ENCODE data around the gene HOXA11.
A peak's percentile ranks its signal among the peaks of the same experiment; 100 is the strongest.

The HOXA11 gene

DNA sequence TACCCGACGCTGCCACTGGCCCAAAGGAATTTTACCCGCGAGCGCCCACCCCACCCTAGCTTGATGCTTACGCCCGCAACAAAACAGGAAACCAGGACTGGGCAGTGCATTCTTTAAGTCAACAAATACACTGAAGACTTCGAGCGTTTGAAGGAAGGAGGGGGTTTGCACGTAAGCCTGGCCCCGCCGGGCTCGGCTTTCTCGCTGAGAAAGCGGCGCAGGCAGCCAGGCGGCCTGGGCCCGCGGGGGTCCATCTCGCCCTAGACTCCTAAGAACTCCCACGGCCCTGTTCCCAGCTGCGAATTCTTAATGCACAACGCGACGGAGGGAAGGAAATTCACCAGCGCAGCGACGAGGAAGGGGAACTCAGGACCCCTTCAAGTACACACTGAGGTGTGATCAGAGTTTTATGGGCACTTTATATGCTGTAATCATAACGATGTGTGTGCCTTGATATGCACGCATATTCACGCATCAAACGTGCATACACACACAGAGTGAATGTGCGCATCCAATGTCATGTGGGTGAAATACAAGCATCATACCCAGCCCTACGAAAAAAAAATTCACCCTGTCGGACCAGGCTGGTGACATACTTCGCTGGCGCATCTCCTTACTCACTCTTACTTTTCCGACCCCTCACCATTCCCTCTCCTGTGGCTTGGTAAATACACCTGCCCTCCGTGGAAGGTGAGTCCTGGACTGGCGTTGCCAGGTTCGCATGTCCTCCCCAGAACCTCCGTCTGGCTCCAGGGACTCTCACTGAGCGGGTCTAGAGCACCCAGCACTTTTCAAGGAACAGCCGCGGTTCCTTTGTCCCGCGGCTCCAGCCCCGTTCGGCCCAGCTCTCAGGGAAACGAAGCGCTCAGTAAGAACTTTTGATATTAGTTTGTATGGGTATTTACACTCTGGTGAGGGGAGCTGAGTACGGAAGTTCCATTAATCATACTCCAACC is 20.6 kb upstream of the HOXA11 start:
- FAIRE-seq: no peak

DNA sequence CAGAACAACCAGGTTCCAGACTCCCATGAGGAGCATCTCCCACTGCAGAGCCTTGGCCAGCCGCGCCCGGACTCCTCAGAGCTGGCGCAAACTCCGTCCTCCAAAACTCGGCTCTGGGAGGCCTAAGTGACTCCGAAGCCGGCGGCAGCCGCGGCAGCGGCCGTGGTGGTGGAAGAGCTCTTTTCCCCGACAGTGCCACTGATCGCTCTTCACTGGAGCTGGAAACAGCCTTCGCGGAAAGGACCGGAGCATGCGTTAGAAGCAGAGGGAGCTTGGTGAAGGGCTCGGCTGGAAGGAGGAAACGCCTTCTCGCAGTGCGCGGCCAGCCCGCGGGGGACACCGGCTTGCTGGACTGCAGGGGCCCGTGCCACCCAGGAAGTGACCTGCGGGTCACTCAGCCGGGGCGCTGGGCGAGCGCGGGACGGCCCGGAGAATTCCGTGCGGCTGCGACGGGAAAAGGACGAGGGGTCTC is 19.9 kb upstream of the HOXA11 start:
- FAIRE-seq: no peak

DNA sequence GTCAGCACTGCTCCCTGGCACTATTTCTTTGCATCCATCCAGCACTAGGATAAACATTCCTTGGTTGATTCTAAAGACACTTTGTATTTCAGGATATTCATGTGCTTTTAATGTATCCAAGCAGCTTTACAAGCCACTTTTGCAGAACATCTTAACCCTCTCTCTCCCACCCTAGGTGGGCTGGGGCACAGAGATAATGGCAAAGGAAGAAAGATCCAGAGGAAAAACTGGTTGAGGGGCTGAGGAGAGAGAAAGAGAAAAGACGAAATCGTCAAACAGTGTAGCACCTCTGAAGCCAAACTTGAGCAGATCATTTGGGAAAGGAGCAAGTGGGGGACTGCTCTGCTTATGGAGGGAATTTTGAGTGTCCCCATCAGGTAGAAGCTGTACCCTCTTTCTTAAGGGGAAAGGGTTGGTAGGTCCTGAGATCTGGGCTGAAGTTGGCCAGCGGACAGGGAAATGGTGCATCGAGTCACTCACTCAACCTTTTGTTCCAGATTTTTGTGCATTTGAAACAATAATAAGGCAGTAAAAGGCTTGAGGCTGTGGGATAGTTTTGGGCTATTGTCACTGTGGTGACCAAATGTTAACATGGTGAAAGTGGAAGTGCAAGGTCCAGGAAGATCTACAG is 19.0 kb upstream of the HOXA11 start:
- no peak for FAIRE-seq

DNA sequence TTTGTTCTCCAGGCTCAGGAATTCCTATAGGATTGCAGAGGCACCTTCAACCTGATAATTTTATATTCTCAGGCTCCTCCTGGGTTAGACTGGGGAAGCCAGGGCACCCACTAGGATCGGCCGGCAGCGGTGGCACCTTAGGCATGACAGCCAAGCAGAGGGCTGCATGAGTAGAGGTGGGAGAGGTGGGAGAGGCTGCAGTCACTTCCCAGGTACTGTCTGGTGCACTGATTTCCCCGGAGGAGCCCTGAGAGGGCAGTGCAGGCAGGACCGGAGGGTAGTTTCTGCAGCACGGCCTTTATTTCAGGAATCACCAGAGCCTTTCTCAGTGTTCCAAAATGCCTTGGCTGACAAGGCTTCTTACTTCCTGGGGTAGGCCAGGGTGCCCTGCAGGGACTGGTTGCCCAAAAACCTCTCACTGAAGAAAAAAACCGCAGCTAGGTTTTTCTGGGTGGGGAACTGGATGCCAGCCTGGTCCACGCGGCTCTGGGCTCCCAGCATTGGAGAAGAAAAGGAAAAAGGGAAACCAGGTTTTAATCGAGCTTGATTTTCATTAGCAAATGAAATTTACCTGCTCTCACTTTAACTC is 18.4 kb upstream of the HOXA11 start:
- no peak for FAIRE-seq

DNA sequence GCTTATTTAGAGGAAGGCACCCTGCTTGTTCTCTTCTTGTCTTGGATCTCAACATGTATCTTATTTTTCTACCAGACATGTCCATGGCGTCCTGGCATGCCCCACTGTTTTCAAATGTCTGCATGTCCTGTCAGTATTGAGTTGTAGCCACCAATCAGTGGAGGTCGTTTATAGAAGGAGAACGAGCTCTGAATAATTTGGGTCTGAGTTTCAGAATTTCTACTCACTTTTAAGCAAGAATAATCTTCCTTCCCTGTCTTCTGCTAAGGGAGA is 17.8 kb upstream of the HOXA11 start:
- FAIRE-seq: no peak

DNA sequence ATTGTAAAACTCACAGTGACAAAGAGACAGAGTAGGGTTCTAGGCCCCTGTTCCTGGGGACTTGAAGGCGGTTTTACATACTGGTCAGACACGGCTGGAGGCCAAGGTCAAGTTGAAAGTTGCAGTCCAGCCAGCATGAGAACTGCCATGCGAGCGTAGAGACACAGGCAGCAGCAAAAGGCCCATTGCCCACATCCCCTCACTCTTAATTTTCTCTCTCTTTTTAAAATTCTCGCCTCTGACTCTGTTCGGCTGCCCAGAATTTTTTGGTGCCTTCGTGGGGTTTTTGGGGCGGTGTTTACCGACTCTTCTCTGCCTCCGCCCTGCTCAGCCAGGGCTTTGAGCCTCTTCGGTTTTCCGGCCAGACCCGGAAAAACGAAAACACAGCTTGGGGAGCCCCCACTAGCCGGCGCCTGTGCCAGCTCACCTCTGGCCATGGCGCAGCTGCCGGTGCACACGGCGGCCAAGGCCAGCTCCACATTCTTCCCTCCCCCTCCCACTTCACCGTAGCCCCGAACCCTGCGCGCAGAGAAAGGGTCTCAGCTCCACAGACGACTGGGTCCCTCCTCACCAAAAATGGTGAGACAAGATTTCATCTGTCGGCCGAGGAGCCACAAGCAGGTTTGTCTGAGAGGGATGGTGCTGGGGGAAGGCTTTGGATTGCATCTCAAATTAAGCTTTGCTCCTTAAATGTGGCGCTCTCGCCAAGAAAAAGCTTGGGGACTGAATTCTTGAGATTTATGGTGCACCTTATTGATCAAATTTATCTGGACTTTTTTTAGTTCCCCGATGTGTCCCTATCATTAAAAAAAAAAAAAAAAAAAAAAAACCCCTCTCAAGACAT is 17.2 kb upstream of the HOXA11 start:
- FAIRE-seq: no peak

DNA sequence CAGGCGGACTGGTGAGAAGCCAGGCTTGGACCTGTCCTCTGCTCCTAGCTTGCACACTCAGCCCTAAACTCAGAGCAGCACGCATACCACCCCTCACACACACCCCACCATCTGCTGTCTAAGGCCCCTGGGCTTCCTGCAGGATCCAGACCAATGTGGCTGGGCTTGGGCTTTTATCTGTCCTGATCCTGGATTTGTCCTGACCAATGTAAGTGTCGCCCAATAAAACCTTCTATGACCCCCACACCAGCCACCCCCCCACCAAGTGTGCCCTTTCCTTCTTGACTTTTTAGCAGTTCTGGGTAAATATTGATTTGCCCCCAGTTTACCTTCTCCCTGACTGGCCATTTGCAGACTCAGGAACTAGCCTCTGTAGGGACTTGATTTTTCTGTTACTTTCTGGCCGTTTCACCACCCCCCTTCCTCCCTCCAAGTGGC is 16.6 kb upstream of the HOXA11 start:
- no peak for FAIRE-seq

DNA sequence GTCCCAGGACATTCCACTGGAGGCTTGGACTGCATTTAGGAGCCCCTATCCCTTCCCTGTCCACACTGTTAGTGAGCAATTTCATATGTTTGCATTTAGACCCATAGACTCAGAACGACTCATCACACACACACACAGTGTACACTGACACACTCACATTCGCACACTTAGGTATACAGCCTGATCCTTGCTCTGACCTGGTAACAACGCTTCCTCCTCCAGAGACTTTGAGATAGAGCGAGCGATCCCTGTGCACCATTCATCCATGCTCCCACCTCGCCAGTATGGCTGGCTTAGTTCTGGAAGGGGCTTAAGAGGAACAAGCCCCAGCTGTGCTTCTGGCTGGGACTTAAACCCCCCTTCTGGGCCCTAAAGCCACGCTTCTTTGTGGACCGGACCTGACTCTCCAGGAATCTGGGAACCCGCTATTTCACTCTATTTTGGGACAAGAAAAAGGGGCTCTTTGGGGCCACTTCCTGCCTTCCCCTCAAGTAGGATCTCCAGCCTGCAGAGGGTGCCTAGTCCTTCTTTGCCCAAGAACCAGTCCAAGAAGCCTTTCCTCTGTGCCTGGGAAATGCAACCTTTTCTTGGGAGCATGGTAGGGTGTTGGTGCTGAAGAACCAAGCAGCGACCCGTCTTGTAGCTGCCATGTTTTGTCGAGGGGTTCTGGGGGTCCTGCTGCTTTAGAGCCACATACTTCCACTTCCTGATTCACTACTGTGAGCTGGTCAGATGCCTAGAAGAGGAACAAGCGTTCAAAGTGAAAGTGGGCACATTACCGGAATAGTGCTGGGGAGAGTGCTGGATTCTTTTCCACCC is 15.9 kb upstream of the HOXA11 start:
- no peak for FAIRE-seq

DNA sequence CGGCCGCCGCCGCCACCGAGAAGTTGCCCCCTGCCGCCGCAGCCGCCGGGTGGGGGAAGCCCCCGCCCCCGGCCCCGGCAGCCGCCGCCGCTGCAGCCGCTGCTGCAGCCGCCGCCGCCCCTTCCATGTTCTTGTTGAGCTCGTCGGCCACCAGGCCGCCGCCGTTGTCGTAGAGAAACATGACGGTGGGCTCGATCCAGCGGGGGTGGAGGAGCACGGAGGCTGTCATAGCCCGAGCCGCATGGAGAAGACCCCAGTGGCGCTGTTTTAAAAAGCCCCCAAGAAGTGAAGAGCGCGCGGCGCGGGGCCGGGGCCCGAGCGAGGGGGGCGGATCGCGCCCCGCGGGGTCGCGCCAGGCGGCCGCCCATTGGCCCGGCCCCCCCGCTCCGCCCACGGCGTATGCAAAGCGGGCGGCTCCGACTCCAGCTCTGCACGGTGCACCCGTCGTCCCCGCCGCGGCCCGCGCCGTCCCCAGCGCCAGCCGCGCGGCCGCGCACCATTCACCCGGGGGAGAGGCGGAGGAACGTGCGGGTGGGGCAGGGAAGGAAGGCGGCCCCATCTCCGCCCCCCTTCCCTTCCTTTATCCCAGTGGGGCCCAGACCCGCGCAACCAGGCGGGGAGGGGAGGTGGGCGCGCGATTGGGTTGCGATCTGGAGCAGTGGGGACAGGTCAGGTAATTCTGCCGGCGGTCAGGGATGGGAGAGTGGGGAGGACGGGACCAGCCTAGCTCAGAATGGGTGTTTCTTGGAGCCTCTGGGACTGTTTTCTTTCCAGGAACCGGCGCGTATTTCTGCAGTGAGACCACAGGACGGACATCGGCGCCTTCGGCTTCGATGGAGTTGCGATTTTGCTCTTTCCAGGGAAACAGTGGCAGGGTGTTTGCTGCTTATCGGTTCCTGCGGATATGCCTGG is 15.1 kb upstream of the HOXA11 start, which contains the start of gene HOXA13:
TSS of gene HOXA13 (minus strand) at position 243 of the 912 bp plus-strand sequence. CDS start at position 229, 14 bp downstream.
- no peak for FAIRE-seq

DNA sequence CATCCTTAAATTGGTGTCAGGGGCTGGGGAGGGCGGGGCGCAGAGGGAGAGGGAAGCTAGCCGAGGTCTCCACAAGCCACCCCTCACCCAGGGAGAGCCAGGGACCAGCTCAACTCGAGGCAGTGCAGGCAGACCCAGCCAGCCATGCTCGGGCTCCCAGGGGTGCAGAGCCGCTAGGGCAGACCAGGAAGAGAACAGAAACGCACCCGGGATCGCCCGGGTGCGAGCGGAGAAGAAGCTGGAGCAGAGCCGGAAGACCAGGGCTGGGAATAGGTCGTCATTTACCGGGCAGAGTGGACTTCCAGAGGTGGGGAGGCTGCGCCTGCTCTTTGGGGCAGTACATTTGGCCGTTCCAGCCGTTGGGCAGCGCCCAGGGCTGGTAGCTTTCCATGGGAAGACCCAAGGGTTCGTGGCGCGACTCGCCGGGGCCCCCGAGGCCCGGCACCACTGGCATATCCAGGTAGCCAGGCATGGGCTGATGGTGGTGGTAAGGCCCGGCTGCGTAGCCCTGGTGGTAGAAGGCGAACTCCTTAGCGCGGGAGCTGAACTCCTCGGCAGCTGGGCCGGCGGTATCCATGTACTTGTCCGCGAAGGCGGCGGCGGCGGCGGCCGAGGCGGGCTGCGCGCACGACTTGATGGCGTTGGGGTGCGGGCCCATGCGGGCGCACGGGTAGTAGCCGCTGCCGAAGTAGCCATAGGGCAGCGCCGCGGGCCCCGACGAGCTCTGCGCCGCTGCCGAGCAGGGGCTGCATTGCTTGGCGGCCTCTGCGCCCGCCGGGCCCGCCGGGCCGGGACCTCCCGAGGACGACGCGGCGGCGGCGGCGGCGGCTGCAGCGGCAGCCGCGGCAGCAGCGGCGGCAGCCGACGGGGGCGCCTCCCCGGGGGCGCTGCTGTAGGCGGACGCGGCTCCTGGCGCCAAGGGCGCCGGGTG is 14.1 kb upstream of the HOXA11 start:
- no peak for FAIRE-seq

DNA sequence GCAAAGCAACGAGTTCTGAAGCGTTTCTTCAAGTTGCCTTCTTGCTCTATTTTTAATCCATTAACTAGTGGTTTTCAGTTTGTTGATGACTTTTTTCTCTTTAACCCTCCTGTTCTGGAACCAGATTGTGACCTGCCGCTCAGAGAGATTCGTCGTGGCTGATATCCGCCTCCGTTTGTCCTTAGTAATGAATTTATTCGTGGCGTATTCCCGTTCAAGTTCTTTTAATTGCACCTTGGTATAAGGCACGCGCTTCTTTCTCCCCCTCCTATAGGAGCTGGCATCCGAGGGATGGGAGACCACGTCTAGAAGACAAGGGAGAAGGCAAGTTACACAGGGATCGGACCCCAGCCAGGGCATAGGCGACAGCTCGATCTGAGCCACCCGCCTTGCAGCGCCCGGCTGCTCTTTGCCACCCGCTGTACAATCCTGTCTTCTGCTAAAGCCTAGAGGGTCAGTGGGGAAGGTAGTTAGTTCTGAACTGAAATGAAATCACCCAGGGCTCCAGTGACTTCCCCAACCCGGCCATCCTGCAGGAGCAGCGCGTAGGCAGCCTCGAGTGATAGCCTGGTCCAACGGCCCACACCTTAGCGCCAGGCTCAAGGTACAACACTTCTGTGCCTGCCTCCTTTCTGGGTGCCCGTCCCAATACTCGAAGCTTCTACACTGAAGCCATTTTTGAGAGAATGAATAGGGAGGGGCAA is 13.3 kb upstream of the HOXA11 start:
- no peak for FAIRE-seq

DNA sequence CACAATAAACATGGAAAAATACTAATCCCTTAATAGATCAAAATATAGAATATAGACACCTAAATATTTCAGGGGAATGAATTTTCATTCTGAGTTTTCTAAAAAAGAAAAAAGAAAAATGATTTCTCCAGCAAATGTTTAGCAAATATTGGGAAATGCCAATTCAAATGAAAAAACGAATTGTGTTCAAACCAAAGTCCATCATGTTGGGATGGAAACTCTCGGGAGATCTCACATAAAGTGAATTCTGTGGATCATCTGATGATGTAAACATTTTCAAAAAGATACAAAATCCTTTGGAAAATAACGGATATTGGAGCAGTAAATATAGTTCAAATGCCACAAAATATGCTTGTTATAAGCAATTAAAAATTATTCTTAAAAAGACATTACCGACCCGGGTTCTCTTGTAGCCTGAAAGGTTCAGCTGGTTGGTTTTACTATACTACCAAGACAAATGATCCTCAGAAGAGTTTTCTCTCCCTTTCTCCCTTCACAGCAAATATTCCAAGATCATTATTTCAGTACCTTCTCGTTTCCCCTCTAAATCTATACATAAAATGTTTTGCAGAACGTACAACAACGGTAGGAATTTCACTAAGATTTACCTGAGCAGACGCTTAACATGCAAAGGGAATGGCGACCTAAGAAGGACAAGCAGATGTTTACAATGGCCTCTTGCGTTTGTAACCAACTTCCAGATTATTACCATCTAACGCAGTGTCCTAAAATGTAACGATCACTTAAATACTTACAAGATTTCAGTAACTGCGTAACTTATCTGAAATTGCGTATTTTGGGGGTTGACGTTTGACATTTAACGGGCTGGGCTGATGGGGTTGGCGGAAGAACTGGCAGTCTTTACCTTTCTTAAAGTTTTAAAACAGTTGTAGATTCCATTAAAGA is 12.4 kb upstream of the HOXA11 start:
- FAIRE-seq: peak; percentile 59

DNA sequence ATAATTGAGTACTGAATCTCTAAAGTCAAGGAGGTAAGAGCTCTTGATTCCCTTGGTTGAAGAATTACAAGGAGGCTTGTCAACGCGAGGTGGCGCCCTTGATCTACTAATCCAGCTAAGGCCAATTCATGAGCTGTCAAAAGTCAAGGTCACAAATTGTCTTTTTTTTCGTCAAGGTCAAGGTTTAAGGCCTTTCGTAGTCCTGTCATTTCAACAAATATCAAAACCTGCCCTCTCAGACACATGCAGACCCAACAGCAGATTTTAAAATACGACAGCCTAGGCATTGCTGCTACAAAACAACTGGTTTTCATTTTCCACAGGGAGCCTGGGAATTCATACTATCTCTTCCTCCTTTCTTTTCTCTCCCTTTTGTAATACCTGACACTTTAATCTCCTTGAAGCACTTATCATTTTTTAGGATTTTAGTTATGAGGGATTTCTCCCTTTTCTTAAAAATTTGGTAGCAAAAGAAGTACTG is 11.3 kb upstream of the HOXA11 start:
- FAIRE-seq: peak; percentile 98

DNA sequence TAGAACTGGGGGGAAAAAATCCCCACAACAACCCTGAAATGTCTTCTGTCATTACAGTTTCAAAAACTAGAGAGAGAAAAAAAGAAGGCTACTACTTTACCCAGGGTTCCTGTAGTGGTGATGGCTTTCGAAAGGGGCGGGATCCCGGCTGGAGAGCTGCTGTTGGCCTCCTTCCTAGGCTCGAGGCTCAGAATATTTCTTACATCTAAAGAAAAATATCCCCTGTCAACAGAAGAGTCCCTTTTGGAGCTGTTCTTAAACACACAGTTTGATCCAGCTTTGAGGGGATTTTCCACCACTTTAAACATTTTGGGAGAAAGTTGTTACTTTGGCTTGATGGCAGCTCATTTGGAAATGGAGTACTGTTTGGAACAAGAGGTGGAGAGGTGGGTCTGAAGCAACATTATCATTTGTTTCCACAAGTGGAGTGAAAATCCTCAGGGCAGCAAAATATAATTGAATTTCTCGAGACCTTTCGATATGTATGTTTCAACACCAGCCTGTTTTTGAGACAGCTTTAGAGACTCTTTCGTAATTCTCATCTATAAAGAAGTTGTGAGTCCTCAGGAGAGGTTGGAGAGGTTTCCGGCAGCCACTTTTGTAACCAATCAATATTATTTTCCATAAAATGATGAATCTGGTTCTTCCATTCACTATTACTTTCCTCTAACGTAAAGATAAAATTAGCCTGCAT is 9.8 kb upstream of the HOXA11 start:
- FAIRE-seq: peak; percentile 46

DNA sequence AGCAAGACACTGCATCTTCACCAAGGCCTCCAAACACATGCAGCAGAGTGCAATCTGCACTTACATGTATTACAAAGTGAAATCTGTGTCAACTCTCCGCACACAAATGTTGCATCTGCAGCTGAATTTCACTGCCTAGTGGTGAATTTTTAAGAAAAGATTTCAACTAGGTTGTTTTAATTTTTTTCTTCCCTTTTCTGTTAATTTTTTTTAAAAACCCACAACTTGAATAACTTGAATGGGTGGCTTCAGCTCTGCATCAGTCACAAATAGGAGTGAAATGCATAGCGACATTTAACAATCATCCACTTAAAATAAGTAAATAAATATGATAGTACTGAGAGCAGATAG is 8.9 kb upstream of the HOXA11 start:
- no peak for FAIRE-seq

DNA sequence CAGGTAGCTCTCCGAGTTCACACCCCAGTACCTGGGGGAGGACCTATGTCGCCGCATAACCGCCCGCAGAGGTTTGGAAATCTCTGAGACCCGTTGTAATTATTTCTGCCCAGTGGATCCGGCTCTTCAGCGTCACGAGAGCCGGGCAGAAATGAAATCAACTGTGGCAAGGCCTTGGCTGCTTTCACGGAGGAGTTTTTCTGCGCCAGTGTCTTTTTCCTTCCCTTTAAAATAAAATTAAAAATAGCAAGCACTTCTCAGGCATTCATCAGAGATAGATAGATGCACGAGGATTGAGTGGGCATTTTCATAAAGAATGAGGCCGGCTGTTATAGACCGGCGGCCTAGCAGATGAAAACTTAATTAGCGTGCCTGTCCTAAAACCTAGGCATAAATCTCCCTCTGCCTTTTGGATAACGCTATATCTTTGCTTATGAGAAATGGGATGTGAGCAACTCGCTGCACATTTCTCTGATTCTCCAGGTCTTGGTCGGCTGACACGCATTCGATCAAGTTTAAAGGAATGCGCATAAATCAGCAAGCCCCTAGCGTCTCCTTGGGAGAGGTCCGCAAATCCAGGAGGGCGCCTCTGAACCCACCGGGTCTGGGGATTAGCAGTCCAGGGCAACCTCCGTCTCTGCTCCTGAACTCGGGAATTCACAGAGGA is 8.4 kb upstream of the HOXA11 start:
- no peak for FAIRE-seq

Measured in A204.1 (cell line).